Measurements from ENCODE around the gene AHI1.

Gene AHI1

GRCh38 chr6:135464634-135465033 is 32.9 kb downstream of the AHI1 start:
- Histone ChIP-seq H3K36me3 (ENCODE audit: control insufficient read depth in 2 of 2, insufficient read depth in 2 of 2, low read length in 2 of 2) (peaks cover 14 to 23% of the 10 kb centered on the region in 2 donors), H3K9ac (ENCODE audit: low read depth in 1 of 2, low read length in 2 of 2) (no peak overlapping the region), H3K4me3 (ENCODE audit: low read length in 2 of 2) (no peak overlapping the region), H3K27ac (ENCODE audit: low read depth in 2 of 2, low read length in 2 of 2) (no peak overlapping the region), H3K9me3 (ENCODE audit: control insufficient read depth in 2 of 2, low read length in 2 of 2) (no peaks in the 10 kb centered on the region), H3K4me1 (ENCODE audit: control insufficient read depth in 2 of 2, insufficient read depth in 2 of 2, low read length in 2 of 2) (no peaks in the 10 kb centered on the region), H3K27me3 (ENCODE audit: control insufficient read depth in 2 of 2, insufficient read depth in 2 of 2, low read length in 2 of 2) (no peaks in the 10 kb centered on the region)

- H3K9me3 ChIP-seq (ENCODE audit: control insufficient read depth in 2 of 2, low read length in 2 of 2): no peaks in the 10 kb centered on the region
- H3K4me1 ChIP-seq (ENCODE audit: control insufficient read depth in 2 of 2, insufficient read depth in 2 of 2, low read length in 2 of 2): no peaks in the 10 kb centered on the region
- no peak overlapping the region for H3K27ac ChIP-seq (ENCODE audit: low read depth in 2 of 2, low read length in 2 of 2)
- peaks cover 14 to 23% of the 10 kb centered on the region in 2 donors for H3K36me3 ChIP-seq (ENCODE audit: control insufficient read depth in 2 of 2, insufficient read depth in 2 of 2, low read length in 2 of 2)
- no peak overlapping the region for H3K4me3 ChIP-seq (ENCODE audit: low read length in 2 of 2)
- no peaks in the 10 kb centered on the region for H3K27me3 ChIP-seq (ENCODE audit: control insufficient read depth in 2 of 2, insufficient read depth in 2 of 2, low read length in 2 of 2)
- no peak overlapping the region for H3K9ac ChIP-seq (ENCODE audit: low read depth in 1 of 2, low read length in 2 of 2)
These were observed 36.3 kb downstream of the AHI1 start for GRCh38 chr6:135461208-135461607.

- no peaks in the 10 kb centered on the region for H3K27me3 ChIP-seq (ENCODE audit: control insufficient read depth in 2 of 2, insufficient read depth in 2 of 2, low read length in 2 of 2)
- H3K27ac ChIP-seq (ENCODE audit: low read depth in 2 of 2, low read length in 2 of 2): no peak overlapping the region
- no peaks in the 10 kb centered on the region for H3K4me1 ChIP-seq (ENCODE audit: control insufficient read depth in 2 of 2, insufficient read depth in 2 of 2, low read length in 2 of 2)
- H3K9ac ChIP-seq (ENCODE audit: low read depth in 1 of 2, low read length in 2 of 2): no peak overlapping the region
- peaks cover 0 to 4% of the 10 kb centered on the region in 2 donors for H3K36me3 ChIP-seq (ENCODE audit: control insufficient read depth in 2 of 2, insufficient read depth in 2 of 2, low read length in 2 of 2)
- H3K9me3 ChIP-seq (ENCODE audit: control insufficient read depth in 2 of 2, low read length in 2 of 2): no peaks in the 10 kb centered on the region
- no peak overlapping the region for H3K4me3 ChIP-seq (ENCODE audit: low read length in 2 of 2)
These were observed 39.5 kb downstream of the AHI1 start for GRCh38 chr6:135458051-135458450.

GRCh38 chr6:135451617-135452190 is 45.8 kb downstream of the AHI1 start:
- H3K36me3 ChIP-seq (ENCODE audit: control insufficient read depth in 2 of 2, insufficient read depth in 2 of 2, low read length in 2 of 2): peaks cover 4 to 6% of the 10 kb centered on the region in 2 donors
- no peak overlapping the region for H3K4me3 ChIP-seq (ENCODE audit: low read length in 2 of 2)
- no peaks in the 10 kb centered on the region for H3K4me1 ChIP-seq (ENCODE audit: control insufficient read depth in 2 of 2, insufficient read depth in 2 of 2, low read length in 2 of 2)
- H3K9ac ChIP-seq (ENCODE audit: low read depth in 1 of 2, low read length in 2 of 2): no peak overlapping the region
- no peaks in the 10 kb centered on the region for H3K27me3 ChIP-seq (ENCODE audit: control insufficient read depth in 2 of 2, insufficient read depth in 2 of 2, low read length in 2 of 2)
- H3K9me3 ChIP-seq (ENCODE audit: control insufficient read depth in 2 of 2, low read length in 2 of 2): no peaks in the 10 kb centered on the region
- H3K27ac ChIP-seq (ENCODE audit: low read depth in 2 of 2, low read length in 2 of 2): no peak overlapping the region

- Histone ChIP-seq H3K9ac (ENCODE audit: low read depth in 1 of 2, low read length in 2 of 2) (no peak overlapping the region), H3K27me3 (ENCODE audit: control insufficient read depth in 2 of 2, insufficient read depth in 2 of 2, low read length in 2 of 2) (no peaks in the 10 kb centered on the region), H3K27ac (ENCODE audit: low read depth in 2 of 2, low read length in 2 of 2) (no peak overlapping the region), H3K4me1 (ENCODE audit: control insufficient read depth in 2 of 2, insufficient read depth in 2 of 2, low read length in 2 of 2) (no peaks in the 10 kb centered on the region), H3K4me3 (ENCODE audit: low read length in 2 of 2) (no peak overlapping the region), H3K9me3 (ENCODE audit: control insufficient read depth in 2 of 2, low read length in 2 of 2) (no peaks in the 10 kb centered on the region), H3K36me3 (ENCODE audit: control insufficient read depth in 2 of 2, insufficient read depth in 2 of 2, low read length in 2 of 2) (peaks cover 4 to 13% of the 10 kb centered on the region in 2 donors)
These were observed 48.3 kb downstream of the AHI1 start for GRCh38 chr6:135449246-135449645.

- Histone ChIP-seq H3K27ac (ENCODE audit: low read depth in 2 of 2, low read length in 2 of 2) (no peak overlapping the region), H3K27me3 (ENCODE audit: control insufficient read depth in 2 of 2, insufficient read depth in 2 of 2, low read length in 2 of 2) (no peaks in the 10 kb centered on the region), H3K9ac (ENCODE audit: low read depth in 1 of 2, low read length in 2 of 2) (no peak overlapping the region), H3K4me1 (ENCODE audit: control insufficient read depth in 2 of 2, insufficient read depth in 2 of 2, low read length in 2 of 2) (no peaks in the 10 kb centered on the region), H3K4me3 (ENCODE audit: low read length in 2 of 2) (peak overlapping the region in 1 of 2 donors; percentile 14), H3K9me3 (ENCODE audit: control insufficient read depth in 2 of 2, low read length in 2 of 2) (no peaks in the 10 kb centered on the region), H3K36me3 (ENCODE audit: control insufficient read depth in 2 of 2, insufficient read depth in 2 of 2, low read length in 2 of 2) (peaks cover 6 to 13% of the 10 kb centered on the region in 2 donors)
These were observed 57.3 kb downstream of the AHI1 start for GRCh38 chr6:135440087-135440792.

GRCh38 chr6:135439549-135439948 is 58.0 kb downstream of the AHI1 start:
- Histone ChIP-seq H3K27ac (ENCODE audit: low read depth in 2 of 2, low read length in 2 of 2) (no peak overlapping the region), H3K4me3 (ENCODE audit: low read length in 2 of 2) (no peak overlapping the region), H3K27me3 (ENCODE audit: control insufficient read depth in 2 of 2, insufficient read depth in 2 of 2, low read length in 2 of 2) (no peaks in the 10 kb centered on the region), H3K9me3 (ENCODE audit: control insufficient read depth in 2 of 2, low read length in 2 of 2) (no peaks in the 10 kb centered on the region), H3K4me1 (ENCODE audit: control insufficient read depth in 2 of 2, insufficient read depth in 2 of 2, low read length in 2 of 2) (no peaks in the 10 kb centered on the region), H3K9ac (ENCODE audit: low read depth in 1 of 2, low read length in 2 of 2) (no peak overlapping the region), H3K36me3 (ENCODE audit: control insufficient read depth in 2 of 2, insufficient read depth in 2 of 2, low read length in 2 of 2) (peaks cover 6 to 13% of the 10 kb centered on the region in 2 donors)

GRCh38 chr6:135438907-135439535 is 58.5 kb downstream of the AHI1 start:
- Histone ChIP-seq H3K4me1 (ENCODE audit: control insufficient read depth in 2 of 2, insufficient read depth in 2 of 2, low read length in 2 of 2) (no peaks in the 10 kb centered on the region), H3K36me3 (ENCODE audit: control insufficient read depth in 2 of 2, insufficient read depth in 2 of 2, low read length in 2 of 2) (peaks cover 6 to 12% of the 10 kb centered on the region in 2 donors), H3K9me3 (ENCODE audit: control insufficient read depth in 2 of 2, low read length in 2 of 2) (no peaks in the 10 kb centered on the region), H3K4me3 (ENCODE audit: low read length in 2 of 2) (no peak overlapping the region), H3K27me3 (ENCODE audit: control insufficient read depth in 2 of 2, insufficient read depth in 2 of 2, low read length in 2 of 2) (no peaks in the 10 kb centered on the region), H3K9ac (ENCODE audit: low read depth in 1 of 2, low read length in 2 of 2) (no peak overlapping the region), H3K27ac (ENCODE audit: low read depth in 2 of 2, low read length in 2 of 2) (no peak overlapping the region)

- Histone ChIP-seq H3K4me1 (ENCODE audit: control insufficient read depth in 2 of 2, insufficient read depth in 2 of 2, low read length in 2 of 2) (no peaks in the 10 kb centered on the region), H3K9me3 (ENCODE audit: control insufficient read depth in 2 of 2, low read length in 2 of 2) (no peaks in the 10 kb centered on the region), H3K27me3 (ENCODE audit: control insufficient read depth in 2 of 2, insufficient read depth in 2 of 2, low read length in 2 of 2) (no peaks in the 10 kb centered on the region), H3K27ac (ENCODE audit: low read depth in 2 of 2, low read length in 2 of 2) (no peak overlapping the region), H3K36me3 (ENCODE audit: control insufficient read depth in 2 of 2, insufficient read depth in 2 of 2, low read length in 2 of 2) (peaks cover 3 to 5% of the 10 kb centered on the region in 2 donors), H3K9ac (ENCODE audit: low read depth in 1 of 2, low read length in 2 of 2) (no peak overlapping the region), H3K4me3 (ENCODE audit: low read length in 2 of 2) (no peak overlapping the region)
These were observed 62.5 kb downstream of the AHI1 start for GRCh38 chr6:135434991-135435390.

- H3K4me3 ChIP-seq (ENCODE audit: low read length in 2 of 2): no peak overlapping the region
- peaks cover 3 to 5% of the 10 kb centered on the region in 2 donors for H3K36me3 ChIP-seq (ENCODE audit: control insufficient read depth in 2 of 2, insufficient read depth in 2 of 2, low read length in 2 of 2)
- H3K27me3 ChIP-seq (ENCODE audit: control insufficient read depth in 2 of 2, insufficient read depth in 2 of 2, low read length in 2 of 2): no peaks in the 10 kb centered on the region
- no peaks in the 10 kb centered on the region for H3K9me3 ChIP-seq (ENCODE audit: control insufficient read depth in 2 of 2, low read length in 2 of 2)
- no peaks in the 10 kb centered on the region for H3K4me1 ChIP-seq (ENCODE audit: control insufficient read depth in 2 of 2, insufficient read depth in 2 of 2, low read length in 2 of 2)
- H3K9ac ChIP-seq (ENCODE audit: low read depth in 1 of 2, low read length in 2 of 2): no peak overlapping the region
- no peak overlapping the region for H3K27ac ChIP-seq (ENCODE audit: low read depth in 2 of 2, low read length in 2 of 2)
These were observed 63.4 kb downstream of the AHI1 start for GRCh38 chr6:135434095-135434494.
